Trophoblast cell (in vitro differentiated cells and primary cell): ENCODE measurements around the gene SLC9A1.

Experiments
- DNase-seq, 2 donors: peaks; one replicate each; pipeline ENCODE4 v3.0.0-alpha.2; 2016
- H2AFZ ChIP-seq: 2 replicates; pipeline ENCODE4 v1.6.1; 2013; ENCODE audit warnings: low read length, moderate library complexity, mild to moderate bottlenecking; ENCODE audit not compliant: insufficient read depth, poor library complexity
- H2AK5ac ChIP-seq: 2 replicates; pipeline ENCODE4 v1.6.1; 2013; ENCODE audit warnings: mild to moderate bottlenecking, low read length
- H2BK120ac ChIP-seq: 2 replicates; pipeline ENCODE4 v1.6.1; 2013; ENCODE audit warnings: low read length, mild to moderate bottlenecking, moderate library complexity; ENCODE audit not compliant: insufficient read depth, poor library complexity
- H2BK12ac ChIP-seq: 2 replicates; pipeline ENCODE4 v1.6.1; 2013; ENCODE audit warnings: mild to moderate bottlenecking, low read length, moderate library complexity
- H2BK5ac ChIP-seq: 2 replicates; pipeline ENCODE4 v1.6.1; 2013; ENCODE audit warnings: low read length, low read depth, moderate library complexity, mild to moderate bottlenecking; ENCODE audit not compliant: poor library complexity
- H3K14ac ChIP-seq: 2 replicates; pipeline ENCODE4 v1.6.1; 2013; ENCODE audit warnings: mild to moderate bottlenecking, low read length
- H3K18ac ChIP-seq: 2 replicates; pipeline ENCODE4 v1.6.1; 2013; ENCODE audit warnings: mild to moderate bottlenecking, low read length
- H3K23ac ChIP-seq: 2 replicates; pipeline ENCODE4 v1.6.1; 2013; ENCODE audit warnings: low read length
- H3K27ac ChIP-seq: 2 replicates; pipeline ENCODE4 v1.5.1; 2013; ENCODE audit warnings: low read depth, mild to moderate bottlenecking, inconsistent platforms, low read length, moderate library complexity
- H3K27me3 ChIP-seq: 2 replicates; pipeline ENCODE4 v1.6.1; 2013; ENCODE audit warnings: inconsistent platforms, mild to moderate bottlenecking, low read length, moderate library complexity; ENCODE audit not compliant: insufficient read depth
- H3K36me3 ChIP-seq, 2 experiments: 1 replicate in 1 of 2; 2 replicates in 1 of 2; pipeline ENCODE4 v1.6.1; 2013; ENCODE audit warnings: low read length in 2 of 2, mild to moderate bottlenecking in 2 of 2, moderate library complexity in 1 of 2; ENCODE audit not compliant: insufficient read depth in 2 of 2, control insufficient read depth in 1 of 2
- H3K4ac ChIP-seq: 2 replicates; pipeline ENCODE4 v1.6.1; 2013; ENCODE audit warnings: low read depth, mild to moderate bottlenecking, low read length, moderate library complexity
- H3K4me1 ChIP-seq, 2 experiments: 1 replicate in 1 of 2; 2 replicates in 1 of 2; pipeline ENCODE4 v1.6.1; 2013; ENCODE audit warnings: low read length in 2 of 2, mild to moderate bottlenecking in 2 of 2, moderate library complexity in 1 of 2; ENCODE audit not compliant: insufficient read depth in 2 of 2, control insufficient read depth in 1 of 2
- H3K4me2 ChIP-seq: 2 replicates; pipeline ENCODE4 v1.6.1; 2013; ENCODE audit warnings: inconsistent platforms, mild to moderate bottlenecking, low read length, moderate library complexity
- H3K4me3 ChIP-seq: 2 replicates; pipeline ENCODE4 v1.5.1; 2013; ENCODE audit warnings: mild to moderate bottlenecking, low read depth, low read length, inconsistent platforms
- H3K79me1 ChIP-seq: one replicate; pipeline ENCODE4 v1.6.1; 2013; ENCODE audit warnings: low read length
- H3K79me2 ChIP-seq: 2 replicates; pipeline ENCODE4 v1.6.1; 2013; ENCODE audit warnings: low read length, mild to moderate bottlenecking; ENCODE audit not compliant: control insufficient read depth, insufficient read depth, poor library complexity
- H3K9ac ChIP-seq: 2 replicates; pipeline ENCODE4 v1.6.1; 2013; ENCODE audit warnings: mild to moderate bottlenecking, low read length
- H3K9me3 ChIP-seq: 2 replicates; pipeline ENCODE4 v1.6.1; 2013; ENCODE audit warnings: low read depth, mild to moderate bottlenecking, control low read depth, inconsistent platforms, low read length; ENCODE audit not compliant: insufficient read depth
- H4K12ac ChIP-seq: 2 replicates; pipeline ENCODE4 v1.6.1; 2013; ENCODE audit warnings: low read depth, mild to moderate bottlenecking, low read length, moderate library complexity
- H4K8ac ChIP-seq: 2 replicates; pipeline ENCODE4 v1.6.1; 2013; ENCODE audit warnings: low read depth, mild to moderate bottlenecking, low read length, moderate library complexity
- H4K91ac ChIP-seq: one replicate; pipeline ENCODE4 v1.6.1; 2013; ENCODE audit warnings: low read depth, mild to moderate bottlenecking, low read length, moderate library complexity
- WGBS: extraction: QIAGEN DNeasy Blood & Tissue Kit; methylation state at CpG from one replicate; pipeline ENCODE4 v1.1.7; 2013; ENCODE audit warnings: missing lambda C conversion rate; ENCODE audit not compliant: insufficient read length, insufficient coverage; ENCODE audit errors: extremely low coverage; 5-methylcytosine and 5-hydroxymethylcytosine counted together

Gene SLC9A1

DNA sequence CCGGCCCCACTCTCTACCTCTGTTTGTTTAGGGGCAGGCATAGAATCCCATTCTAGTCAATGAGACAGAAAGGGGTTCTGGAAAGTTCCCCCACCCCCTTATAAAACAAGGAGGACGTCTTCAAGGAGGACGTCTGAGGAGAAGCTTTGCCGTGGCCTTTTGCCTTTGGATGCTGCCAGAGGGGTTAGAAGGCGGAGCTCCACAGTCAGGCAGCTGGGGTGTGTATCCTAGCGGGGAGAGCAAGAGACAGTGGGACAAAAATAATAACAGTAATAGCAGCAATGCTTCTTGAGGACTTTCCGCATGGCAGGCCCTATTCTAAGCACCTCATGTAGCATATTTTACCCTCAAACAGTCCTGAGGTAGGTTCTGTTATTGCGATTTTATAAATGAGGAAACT, 94.0 kb downstream of the SLC9A1 start:
- Histone ChIP-seq H3K4me2 (no peak overlapping the region), H3K79me2 (no peaks in the 10 kb centered on the region), H3K4ac (no peak overlapping the region), H3K79me1 (no peaks in the 10 kb centered on the region), H2AFZ (no peak overlapping the region), H3K9ac (no peak overlapping the region), H3K36me3 (no peaks in the 10 kb centered on the region), H3K4me3 (no peak overlapping the region), H3K27ac (no peak overlapping the region), H4K12ac (no peak overlapping the region), H3K9me3 (no peaks in the 10 kb centered on the region), H3K23ac (no peak overlapping the region), H2BK5ac (no peak overlapping the region), H2AK5ac (no peak overlapping the region), H2BK12ac (no peak overlapping the region), H3K14ac (no peak overlapping the region), H2BK120ac (no peak overlapping the region), H4K8ac (no peak overlapping the region), H3K27me3 (no peaks in the 10 kb centered on the region), H4K91ac (no peak overlapping the region), H3K4me1 (peaks cover 4 to 7% of the 10 kb centered on the region in 2 experiments), H3K18ac (no peak overlapping the region)
- no peak for DNase-seq
- no CpG with 5 or more reads among the region's 8 CpGs for WGBS

- no peak overlapping the region for H4K12ac ChIP-seq
- no peak overlapping the region for H3K4ac ChIP-seq
- DNase-seq = no peak
- no peaks in the 10 kb centered on the region for H3K79me2 ChIP-seq
- no peak overlapping the region for H3K18ac ChIP-seq
- no peak overlapping the region for H4K8ac ChIP-seq
- H2BK120ac ChIP-seq = no peak overlapping the region
- no CpG with 5 or more reads among the region's 12 CpGs for WGBS
- no peaks in the 10 kb centered on the region for H3K36me3 ChIP-seq
- no peak overlapping the region for H2AK5ac ChIP-seq
- no peak overlapping the region for H4K91ac ChIP-seq
- no peak overlapping the region for H2AFZ ChIP-seq
- no peaks in the 10 kb centered on the region for H3K79me1 ChIP-seq
- no peak overlapping the region for H3K27ac ChIP-seq
- no peak overlapping the region for H3K9ac ChIP-seq
- no peak overlapping the region for H3K4me2 ChIP-seq
- no peak overlapping the region for H3K14ac ChIP-seq
- H2BK5ac ChIP-seq = no peak overlapping the region
- peak overlapping the region; percentile 67 for H3K23ac ChIP-seq
- H3K27me3 ChIP-seq = no peaks in the 10 kb centered on the region
- no peaks in the 10 kb centered on the region for H3K9me3 ChIP-seq
- no peak overlapping the region for H2BK12ac ChIP-seq
- H3K4me3 ChIP-seq = no peak overlapping the region
- peaks cover 4 to 7% of the 10 kb centered on the region in 2 experiments for H3K4me1 ChIP-seq
Observed at GRCh38 chr1:27058966-27059669, 95.8 kb downstream of the SLC9A1 start.

- Histone ChIP-seq H3K36me3 (no peaks in the 10 kb centered on the region), H2BK5ac (no peak overlapping the region), H3K4me3 (no peak overlapping the region), H2BK12ac (no peak overlapping the region), H3K79me2 (no peaks in the 10 kb centered on the region), H4K91ac (no peak overlapping the region), H3K4me1 (peaks cover 4 to 7% of the 10 kb centered on the region in 2 experiments), H2AK5ac (no peak overlapping the region), H3K4me2 (no peak overlapping the region), H3K79me1 (no peaks in the 10 kb centered on the region), H3K27ac (no peak overlapping the region), H4K12ac (no peak overlapping the region), H3K18ac (no peak overlapping the region), H3K9ac (no peak overlapping the region), H4K8ac (no peak overlapping the region), H3K23ac (no peak overlapping the region), H3K27me3 (no peaks in the 10 kb centered on the region), H3K14ac (no peak overlapping the region), H2AFZ (no peak overlapping the region), H3K4ac (no peak overlapping the region), H3K9me3 (no peaks in the 10 kb centered on the region), H2BK120ac (no peak overlapping the region)
- DNase-seq = no peak
- WGBS = no CpG with 5 or more reads among the region's 13 CpGs
Observed at GRCh38 chr1:27057801-27058625, 96.9 kb downstream of the SLC9A1 start.

GRCh38 chr1:27057389-27057788, 97.5 kb downstream of the SLC9A1 start:
- Histone ChIP-seq H4K91ac (no peak overlapping the region), H3K4me3 (no peak overlapping the region), H3K9ac (no peak overlapping the region), H3K27ac (no peak overlapping the region), H2AK5ac (no peak overlapping the region), H3K36me3 (no peaks in the 10 kb centered on the region), H2BK5ac (no peak overlapping the region), H2BK12ac (no peak overlapping the region), H4K12ac (no peak overlapping the region), H3K23ac (no peak overlapping the region), H3K9me3 (no peaks in the 10 kb centered on the region), H4K8ac (no peak overlapping the region), H3K27me3 (no peaks in the 10 kb centered on the region), H2AFZ (no peak overlapping the region), H3K4me2 (no peak overlapping the region), H3K14ac (no peak overlapping the region), H3K79me1 (no peaks in the 10 kb centered on the region), H3K18ac (no peak overlapping the region), H2BK120ac (no peak overlapping the region), H3K4me1 (peaks cover 4 to 7% of the 10 kb centered on the region in 2 experiments), H3K79me2 (no peaks in the 10 kb centered on the region), H3K4ac (no peak overlapping the region)
- no peak for DNase-seq
- no CpG with 5 or more reads among the region's 3 CpGs for WGBS
